ENCODE data around the gene CREB3. TPM values are rescaled to one million over a fixed set of nuclear protein-coding genes. Genes with fewer than 3 reads are reported as not detected.

Gene CREB3
- total and polyA plus RNA-seq, 9 donors = 31.2 to 41.5 (median 36.6) TPM

GRCh38 chr9:35723426-35723825 is 9.0 kb upstream of the CREB3 start:
- intact Hi-C loops (cut with DNase I) = no loop called here
- TF ChIP-seq CTCF (IDR thresholded peaks at IDR 0.05) (no peak), POLR2A (IDR thresholded peaks at IDR 0.05) (no peak), EP300 (IDR thresholded peaks at IDR 0.05) (no peak)
- H3K27me3 ChIP-seq = no peaks in the 10 kb centered on the region
- 85 to 88% (median 86%) methylated on average over 2 of the region's 2 CpGs for WGBS, 3 donors
- H3K9me3 ChIP-seq = no peaks in the 10 kb centered on the region
- H3K27ac ChIP-seq = no peak overlapping the region
- peaks cover 11% of the 10 kb centered on the region for H3K4me1 ChIP-seq (ENCODE audit: insufficient read depth)
- no peak overlapping the region for H3K4me3 ChIP-seq
- no peak for DNase-seq
- H3K36me3 ChIP-seq = no peaks in the 10 kb centered on the region

- TF ChIP-seq POLR2A (IDR thresholded peaks at IDR 0.05) (no peak), CTCF (IDR thresholded peaks at IDR 0.05) (no peak), EP300 (IDR thresholded peaks at IDR 0.05) (no peak)
- 91 to 92% (median 92%) methylated on average over 8 of the region's 8 CpGs for WGBS, 3 donors
- intact Hi-C loops (cut with DNase I) = no loop called here
- H3K36me3 ChIP-seq = no peaks in the 10 kb centered on the region
- no peak overlapping the region for H3K27ac ChIP-seq
- no peak for DNase-seq
- H3K4me3 ChIP-seq = no peak overlapping the region
- H3K27me3 ChIP-seq = no peaks in the 10 kb centered on the region
- H3K4me1 ChIP-seq (ENCODE audit: insufficient read depth) = peaks cover 15% of the 10 kb centered on the region
- no peaks in the 10 kb centered on the region for H3K9me3 ChIP-seq
These were observed 8.6 kb upstream of the CREB3 start for GRCh38 chr9:35723908-35724307.

- no peak for DNase-seq
- Histone ChIP-seq H3K27me3 (no peaks in the 10 kb centered on the region), H3K36me3 (no peaks in the 10 kb centered on the region), H3K9me3 (no peaks in the 10 kb centered on the region), H3K4me3 (no peak overlapping the region), H3K4me1 (ENCODE audit: insufficient read depth) (peaks cover 25% of the 10 kb centered on the region), H3K27ac (no peak overlapping the region)
- intact Hi-C loops (cut with DNase I) = loop anchor here in 3 of 4 donors (5.0 kb wide), 4 partner anchors 33 to 738 kb away; partner anchors contain the start of genes CCDC107 (in 1 of the 3), DNAJB5 (in 1 of the 3) and RMRP (in 1 of the 3)
- 83% methylated on average over 11 of the region's 11 CpGs for WGBS, 3 donors
- no peak for TF ChIP-seq POLR2A (IDR thresholded peaks at IDR 0.05)
- TF ChIP-seq CTCF (IDR thresholded peaks at IDR 0.05) = no peak
- TF ChIP-seq EP300 (IDR thresholded peaks at IDR 0.05) = no peak
These were observed 7.1 kb upstream of the CREB3 start for GRCh38 chr9:35725362-35725761.

- no peak for DNase-seq
- H3K27me3 ChIP-seq = no peaks in the 10 kb centered on the region
- no peaks in the 10 kb centered on the region for H3K9me3 ChIP-seq
- peaks cover 34% of the 10 kb centered on the region for H3K4me1 ChIP-seq (ENCODE audit: insufficient read depth)
- H3K4me3 ChIP-seq = peak overlapping the region; percentile 22
- no peak for TF ChIP-seq EP300 (IDR thresholded peaks at IDR 0.05)
- TF ChIP-seq CTCF (IDR thresholded peaks at IDR 0.05) = no peak
- TF ChIP-seq POLR2A (IDR thresholded peaks at IDR 0.05) = no peak
- no peak overlapping the region for H3K27ac ChIP-seq
- intact Hi-C loops (cut with DNase I) = loop anchor here in 3 of 4 donors (5.0 kb wide), 4 partner anchors 35 to 740 kb away; partner anchors contain the start of genes CCDC107 (in 1 of the 3), DNAJB5 (in 1 of the 3) and RMRP (in 1 of the 3)
- no peaks in the 10 kb centered on the region for H3K36me3 ChIP-seq
- WGBS, 3 donors = 54 to 66% (median 54%) methylated on average over 3 of the region's 3 CpGs
These were observed 5.5 kb upstream of the CREB3 start for GRCh38 chr9:35726931-35727330.
